HG03097 (cell line): ENCODE data around the gene CDH8.
"Not testable (repeated sequence)": the region's sequence is repeated elsewhere in the genome, so short reads cannot be mapped to it uniquely, and the experiment has no call there.

Source experiments
- ATAC-seq: cut with Tn5 transposase; IDR thresholded peaks from one replicate; pipeline ENCODE4 v1.9.1; 2021; ENCODE audit not compliant: unreplicated experiment, low FRiP score

Gene CDH8

DNA sequence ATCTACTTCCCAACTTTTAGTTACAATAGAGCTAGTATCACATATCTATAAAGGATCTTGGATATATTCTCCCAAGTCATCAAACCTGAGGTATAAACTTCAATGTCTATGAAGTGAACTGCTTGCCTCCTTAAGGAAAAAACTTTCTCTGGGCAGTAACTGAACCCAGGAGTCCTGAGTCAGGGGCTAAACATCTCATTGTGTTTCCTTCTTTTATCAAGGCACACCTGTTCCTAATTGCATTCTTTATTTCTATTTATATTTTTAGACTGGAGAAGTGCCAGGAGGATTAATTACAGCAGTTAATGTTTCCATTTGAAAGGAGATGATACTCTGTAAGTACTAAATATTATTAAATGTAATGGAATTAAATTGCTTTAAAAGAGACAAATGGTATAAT, 98.6 kb downstream of the CDH8 start:
- ATAC-seq: no peak

DNA sequence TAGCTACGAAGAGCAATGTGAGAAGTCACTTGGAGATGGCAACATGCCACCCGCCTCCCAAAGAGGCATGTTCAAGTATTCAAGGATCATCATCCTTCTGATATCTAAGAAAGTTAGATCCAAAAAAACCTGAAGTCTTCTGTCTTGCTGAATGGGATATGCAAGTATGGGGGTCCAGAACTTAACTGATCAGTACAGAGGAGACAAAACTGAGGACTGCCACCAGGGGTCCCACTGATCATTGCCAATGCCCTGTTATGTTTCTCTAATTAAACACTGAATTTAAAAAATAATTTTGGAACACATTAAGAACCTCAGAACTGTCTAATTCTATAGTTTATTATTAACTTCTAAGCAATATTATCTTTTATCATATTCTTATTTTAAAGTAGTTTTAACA, 99.7 kb downstream of the CDH8 start:
- no peak for ATAC-seq

DNA sequence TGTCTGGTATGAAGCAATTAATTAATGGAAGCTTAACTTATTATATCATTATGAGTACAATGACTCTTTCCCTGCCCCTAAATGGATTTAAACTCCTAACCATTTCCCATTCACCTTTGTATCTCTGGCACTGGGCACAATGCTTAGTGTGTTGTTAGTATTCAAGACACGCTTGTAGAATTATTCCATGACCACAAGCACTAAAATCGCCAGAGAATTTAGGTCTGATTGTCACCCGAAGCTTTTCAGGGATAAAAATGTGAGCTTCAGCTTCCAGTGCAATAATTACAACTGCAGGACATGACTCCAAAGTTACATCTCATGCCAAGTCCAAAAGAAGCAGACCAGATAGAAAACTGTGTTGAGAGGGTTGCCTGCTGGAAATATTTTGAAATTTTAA, 101.6 kb downstream of the CDH8 start:
- no peak for ATAC-seq

DNA sequence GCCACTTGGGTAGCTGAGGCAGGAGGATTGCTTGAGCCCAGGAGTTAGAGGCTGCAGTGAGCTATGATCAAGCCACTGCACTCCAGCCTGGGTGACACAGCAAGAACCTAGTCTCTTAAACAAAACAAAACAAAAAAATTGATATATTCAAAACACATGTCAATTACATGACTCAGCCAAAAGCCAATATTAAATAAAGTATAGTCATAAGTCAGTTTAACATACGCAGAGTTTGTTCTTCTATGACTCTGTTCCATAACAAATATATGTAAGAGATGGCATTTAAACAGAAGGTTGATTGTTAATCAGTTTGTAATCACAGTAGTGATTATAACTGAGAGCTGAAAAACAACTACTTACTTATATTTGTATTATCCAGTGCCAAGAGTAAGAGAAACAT, 106.5 kb downstream of the CDH8 start:
- ATAC-seq: no peak

DNA sequence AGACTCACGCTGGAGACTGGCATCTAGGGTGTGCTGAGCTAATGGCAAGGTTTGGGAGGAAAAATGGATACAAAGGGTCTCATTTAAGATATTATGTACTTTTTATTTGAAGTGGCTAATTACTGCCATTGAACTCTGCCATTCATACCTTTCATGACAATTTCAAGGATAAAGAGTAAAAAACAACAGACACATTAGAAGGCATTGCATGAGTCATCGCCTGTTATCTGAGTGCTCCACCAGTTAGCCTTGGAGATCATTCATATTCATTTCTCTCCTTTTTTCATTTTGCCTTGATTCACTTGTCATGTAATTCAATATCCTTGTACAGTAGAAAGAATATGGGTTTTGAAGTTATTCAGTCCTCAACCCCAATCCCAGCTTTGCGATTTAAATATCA, 109.5 kb downstream of the CDH8 start:
- ATAC-seq: no peak

DNA sequence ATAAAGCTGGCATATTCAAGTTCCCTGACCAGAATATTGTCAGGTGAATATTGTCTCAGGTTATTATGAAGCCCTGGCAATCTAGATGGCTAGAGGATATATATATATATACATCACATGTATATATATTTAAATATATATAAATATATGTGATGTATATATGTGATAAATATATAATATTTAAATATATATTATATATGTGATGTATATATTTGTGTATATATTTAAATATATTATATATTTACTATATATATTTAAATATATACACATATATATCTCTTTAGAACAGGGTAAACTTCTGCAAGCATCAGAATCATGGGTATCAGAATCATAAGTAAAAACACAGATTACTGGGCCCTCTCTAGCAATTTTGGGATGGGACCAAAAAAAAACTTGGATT, 112.6 kb downstream of the CDH8 start:
- ATAC-seq: no peak

DNA sequence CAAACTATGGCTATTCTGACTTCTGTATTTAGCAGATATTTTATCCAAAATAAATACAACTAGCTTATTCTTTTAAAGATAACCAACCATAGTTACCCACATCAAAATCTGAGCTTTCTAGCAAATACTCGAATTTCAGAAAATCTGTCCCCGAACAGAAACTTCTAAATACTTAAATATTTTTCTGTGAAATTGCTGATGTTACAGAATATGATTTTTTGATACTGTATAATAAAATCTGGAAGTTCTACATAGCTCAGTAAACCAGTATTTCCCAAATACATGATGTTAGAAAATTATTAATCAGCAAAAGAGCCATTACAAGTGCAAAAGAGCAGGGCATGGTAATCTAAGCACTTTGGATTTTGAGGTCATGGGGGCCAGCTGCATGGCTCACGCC, 114.9 kb downstream of the CDH8 start:
- no peak for ATAC-seq

DNA sequence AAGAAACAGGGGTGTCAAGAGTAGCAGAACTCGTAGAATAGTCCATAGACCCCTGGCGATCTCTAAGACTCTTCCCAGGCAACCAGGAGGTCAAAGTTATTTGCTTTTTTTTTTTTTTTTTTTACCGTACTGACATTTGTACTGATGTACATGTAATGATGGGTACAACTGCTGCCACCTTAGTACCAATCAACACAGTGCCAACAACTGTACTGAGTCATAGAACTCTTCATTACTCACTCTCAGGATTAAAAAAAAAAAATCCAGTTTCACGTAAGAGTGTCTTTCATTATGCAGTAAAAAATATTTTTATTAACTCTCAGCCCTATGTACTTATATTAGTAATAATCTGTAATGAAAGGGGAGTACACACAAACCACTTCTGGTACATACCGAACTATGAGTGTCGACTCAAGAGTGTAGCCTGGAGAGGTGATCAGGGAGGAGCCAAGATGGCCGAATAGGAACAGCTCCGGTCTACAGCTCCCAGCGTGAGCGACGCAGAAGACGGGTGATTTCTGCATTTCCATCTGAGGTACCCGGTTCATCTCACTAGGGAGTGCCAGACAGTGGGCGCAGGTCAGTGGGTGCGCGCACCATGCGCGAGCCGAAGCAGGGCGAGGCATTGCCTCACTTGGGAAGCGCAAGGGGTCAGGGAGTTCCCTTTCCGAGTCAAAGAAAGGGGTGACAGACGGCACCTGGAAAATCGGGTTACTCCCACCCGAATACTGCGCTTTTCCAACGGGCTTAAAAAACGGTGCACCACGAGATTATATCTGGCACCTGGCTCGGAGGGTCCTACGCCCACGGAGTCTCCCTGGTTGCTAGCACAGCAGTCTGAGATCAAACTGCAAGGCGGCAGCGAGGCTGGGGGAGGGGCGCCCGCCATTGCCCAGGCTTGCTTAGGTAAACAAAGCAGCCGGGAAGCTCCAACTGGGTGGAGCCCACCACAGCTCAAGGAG, 118.1 kb downstream of the CDH8 start:
- ATAC-seq: not testable (repeated sequence)

DNA sequence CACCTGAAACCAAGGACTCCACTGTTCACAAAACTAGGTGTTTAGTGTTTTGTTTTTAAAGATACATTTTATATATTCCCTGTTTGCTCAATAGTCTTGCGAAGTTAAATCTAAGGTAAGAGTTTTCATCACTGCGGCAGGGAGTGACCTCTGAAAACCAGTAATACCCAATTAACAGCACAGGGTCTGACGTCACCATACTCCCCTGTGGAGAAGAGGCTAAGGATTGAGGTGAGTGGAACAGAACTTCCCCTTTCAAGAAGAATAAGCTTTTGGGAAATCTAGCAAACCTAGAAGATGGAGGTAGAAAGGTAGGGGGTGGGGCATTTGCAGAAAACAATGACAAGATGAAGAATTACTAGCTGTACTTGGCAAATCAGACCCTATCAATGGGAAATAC, 120.7 kb downstream of the CDH8 start:
- no peak for ATAC-seq

DNA sequence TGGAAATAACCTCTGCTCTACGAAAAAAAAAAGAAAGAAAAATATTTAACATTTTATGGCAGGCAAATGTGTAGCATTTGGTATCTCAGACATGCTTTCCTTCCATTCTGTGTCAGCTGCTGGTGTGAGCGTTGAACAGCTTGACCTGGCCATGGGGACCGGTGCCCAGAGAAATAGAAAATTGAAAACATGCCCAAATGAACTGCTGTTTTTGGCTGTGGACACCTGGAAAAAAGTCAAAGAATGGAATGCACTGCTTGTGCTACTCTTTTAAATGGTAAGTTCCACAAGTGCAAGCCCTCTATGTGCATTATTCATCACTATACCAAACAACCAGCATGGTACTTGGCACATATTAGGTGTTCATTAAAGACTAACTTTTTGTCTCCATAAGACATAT, 127.2 kb downstream of the CDH8 start:
- no peak for ATAC-seq

DNA sequence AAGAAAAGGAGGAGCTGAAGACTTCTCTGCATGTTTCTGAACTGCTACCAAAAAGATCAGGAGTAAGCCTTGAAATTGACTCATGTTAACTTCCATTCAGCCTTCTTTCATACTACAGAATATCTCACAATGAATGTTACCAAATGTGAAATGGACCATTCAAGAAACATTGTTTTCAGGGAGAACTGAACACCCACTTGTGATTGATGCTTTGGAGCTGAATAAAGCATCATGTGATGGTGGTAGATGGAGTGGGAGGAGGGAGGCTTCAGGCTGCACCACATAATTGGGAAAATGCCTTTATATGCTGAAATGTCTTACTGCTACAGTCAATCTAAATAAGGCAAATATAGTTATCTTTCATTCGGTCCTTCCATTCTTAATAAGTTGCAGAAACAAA, 127.8 kb downstream of the CDH8 start:
- ATAC-seq: no peak

DNA sequence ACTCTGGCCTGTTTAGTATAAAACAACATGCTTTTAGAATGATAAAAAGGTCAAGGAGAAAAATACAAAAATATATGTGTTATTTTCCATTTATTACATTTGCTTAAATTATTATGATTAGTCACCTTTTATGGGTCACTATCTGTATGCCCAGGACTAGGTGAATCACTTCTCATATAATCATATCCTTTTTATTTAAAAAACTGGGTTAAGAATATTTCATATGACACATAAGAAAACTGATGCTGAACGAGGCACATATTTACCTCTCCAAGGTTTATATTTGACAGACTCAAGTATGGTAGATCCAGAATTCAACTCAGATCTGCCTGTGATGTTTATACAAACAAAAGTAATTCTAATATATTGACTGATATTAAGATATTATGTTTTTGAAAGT, 134.5 kb downstream of the CDH8 start:
- ATAC-seq: no peak

DNA sequence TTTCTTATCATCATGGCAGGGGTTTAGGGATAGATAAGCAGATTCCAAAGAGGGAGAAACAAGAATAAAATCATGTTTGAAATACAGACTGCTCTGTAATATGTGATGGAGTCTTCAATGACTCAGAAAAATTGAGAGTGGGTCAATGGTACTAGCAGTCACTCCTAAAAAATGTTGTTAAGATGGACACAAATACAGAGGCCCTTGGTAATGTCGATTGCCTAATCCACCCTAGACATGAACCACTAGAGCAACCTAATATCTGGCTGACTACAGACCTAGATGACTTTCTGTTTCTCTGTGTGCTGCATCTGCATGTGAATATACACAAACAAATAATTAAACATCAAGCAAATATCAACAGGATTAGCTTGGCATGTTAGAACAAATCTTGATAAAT, 135.8 kb downstream of the CDH8 start:
- ATAC-seq: no peak

DNA sequence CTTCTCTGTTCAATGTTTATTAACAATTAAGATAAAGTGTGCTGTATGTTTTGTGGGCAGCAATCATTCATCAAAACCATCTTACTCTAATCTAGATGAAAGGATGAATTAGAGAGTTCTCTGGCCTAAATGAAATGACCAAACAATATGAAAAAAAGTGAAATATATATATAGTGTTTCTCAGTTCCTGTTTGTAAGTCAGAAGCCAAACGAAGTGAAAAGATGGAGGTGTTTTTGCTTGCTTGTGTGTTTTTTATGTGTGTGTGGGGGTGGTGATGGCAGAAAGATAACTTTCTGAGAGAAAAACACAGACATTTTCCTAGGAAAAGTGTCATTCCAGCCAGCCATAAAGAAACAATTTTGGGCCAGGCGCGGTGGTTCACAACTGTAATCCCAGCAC, 138.6 kb downstream of the CDH8 start:
- ATAC-seq: no peak

DNA sequence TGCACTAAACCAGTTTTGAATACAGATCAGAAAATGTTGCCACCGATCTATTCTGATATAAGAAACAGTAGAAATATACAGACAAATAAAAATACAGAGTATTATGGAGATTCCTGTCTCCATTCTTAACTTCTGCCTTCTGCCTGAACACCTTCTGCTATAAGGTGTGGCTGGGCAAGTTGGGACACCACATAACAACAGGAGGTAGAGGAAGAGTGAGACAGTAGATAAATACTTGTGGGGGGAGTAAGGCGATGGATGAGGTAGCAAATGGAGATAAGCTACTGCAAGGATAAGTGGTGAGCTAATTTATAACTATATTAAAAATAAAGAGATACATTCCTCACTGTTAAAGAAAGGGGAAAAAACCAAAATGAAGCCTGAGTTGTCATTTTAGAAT, 143.7 kb downstream of the CDH8 start:
- no peak for ATAC-seq

DNA sequence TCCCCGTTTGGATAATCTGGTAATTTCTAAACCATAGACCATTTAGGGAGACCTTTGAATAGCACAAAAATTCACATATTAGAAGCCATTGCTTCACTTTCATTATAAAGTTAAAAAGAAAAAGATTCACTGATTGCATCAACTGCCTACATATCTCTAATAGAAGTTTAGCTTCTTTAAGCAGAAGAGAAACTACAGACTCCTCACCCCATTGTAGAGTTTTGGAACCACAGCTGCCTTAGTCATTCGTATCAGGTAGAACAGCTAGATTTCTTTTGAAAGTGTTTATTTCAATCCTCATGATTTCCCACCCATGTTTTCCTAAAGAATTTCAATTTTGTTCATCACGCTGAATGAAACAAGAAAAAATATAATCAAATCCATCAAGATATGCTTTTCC, 144.8 kb downstream of the CDH8 start:
- no peak for ATAC-seq

DNA sequence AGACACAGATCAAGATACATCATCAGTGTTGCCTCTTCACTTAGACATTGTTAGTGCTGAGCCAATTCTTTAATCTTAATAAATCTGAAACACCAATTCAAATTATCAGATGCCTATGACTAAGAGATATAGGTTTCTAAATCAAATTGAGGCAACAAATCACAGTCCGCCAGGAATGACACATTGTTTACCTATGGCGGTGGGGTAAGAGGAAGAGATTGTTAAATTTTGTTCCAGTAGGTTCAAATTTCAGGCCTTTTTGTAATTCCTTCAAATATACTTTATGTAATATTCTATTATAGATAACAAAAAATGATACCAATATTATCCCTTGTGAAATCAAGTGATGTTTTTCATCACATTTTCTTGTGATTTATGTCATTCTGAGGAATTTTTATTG, 145.9 kb downstream of the CDH8 start:
- ATAC-seq: no peak

DNA sequence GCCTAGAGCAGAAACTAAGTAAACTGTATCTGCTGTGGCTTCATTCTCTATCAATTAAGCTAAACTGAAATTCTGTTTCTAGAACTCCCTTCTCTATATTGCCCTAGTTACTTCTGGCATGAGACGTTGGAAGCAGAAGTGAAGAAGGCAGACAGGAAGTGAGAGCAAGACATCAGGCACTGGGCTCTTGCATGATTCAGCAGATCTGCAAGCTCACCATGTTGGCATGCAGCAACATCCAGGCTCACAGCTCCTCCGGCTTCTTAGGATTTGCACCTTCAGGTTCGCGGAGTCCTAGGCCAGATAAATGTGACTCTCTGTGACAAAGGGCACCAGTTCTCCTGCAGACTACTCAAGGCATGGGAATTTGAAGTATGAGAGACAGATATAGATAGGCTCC, 148.3 kb downstream of the CDH8 start:
- no peak for ATAC-seq

DNA sequence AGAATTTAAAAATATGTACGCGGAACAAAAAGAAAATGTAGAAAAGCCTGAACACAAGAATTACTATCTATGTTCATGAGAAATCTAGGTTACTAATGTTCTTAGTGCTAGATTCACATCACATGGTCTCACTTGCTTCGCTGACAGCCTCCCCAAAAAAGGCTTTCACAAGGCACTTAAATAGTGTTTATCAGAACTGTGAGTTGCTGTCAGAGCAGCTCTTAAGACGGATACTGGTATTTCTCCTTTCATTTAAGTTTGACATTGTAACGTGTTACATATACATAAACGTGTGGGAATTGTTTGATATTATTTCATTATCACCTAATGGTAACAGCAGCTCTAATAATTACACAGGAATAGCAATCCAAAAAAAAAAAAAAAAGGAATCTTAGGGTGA, 150.9 kb downstream of the CDH8 start:
- ATAC-seq: no peak

DNA sequence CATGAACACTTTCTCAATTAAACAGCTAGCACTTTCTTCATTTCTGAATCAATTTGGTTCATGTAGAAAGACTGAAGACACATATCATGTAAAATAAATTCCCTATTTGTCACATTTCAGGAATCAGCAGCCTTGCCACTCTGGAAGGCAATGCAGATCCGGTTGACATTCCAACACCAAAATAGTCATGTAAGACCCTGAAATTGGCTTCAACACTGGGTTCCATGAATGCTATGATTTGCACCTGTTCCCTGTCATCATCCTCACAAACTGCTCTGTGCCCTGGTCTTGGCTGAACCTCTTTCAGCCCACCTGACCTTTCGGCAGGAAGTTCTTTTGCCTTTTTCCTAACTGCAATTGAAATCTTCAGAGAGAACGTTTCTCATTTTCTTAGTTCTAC, 156.9 kb downstream of the CDH8 start:
- no peak for ATAC-seq

DNA sequence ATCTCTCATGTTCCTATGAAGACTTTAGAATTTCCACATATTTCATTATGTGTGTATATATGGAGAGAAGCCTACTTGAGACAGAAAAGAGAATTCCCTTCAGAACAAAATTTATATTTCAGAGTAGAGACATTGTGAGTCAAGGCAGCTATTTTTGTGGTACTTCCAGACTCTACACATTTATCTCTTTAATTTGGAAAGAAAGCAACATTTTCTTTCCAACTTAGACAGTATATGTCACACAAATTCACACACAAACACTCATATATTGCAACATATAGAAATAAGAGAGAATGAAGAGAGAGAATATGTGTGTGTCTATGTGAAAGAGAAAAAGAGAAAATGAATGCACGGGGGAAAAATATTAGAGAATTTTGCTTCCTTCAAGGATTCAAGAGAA, 158.8 kb downstream of the CDH8 start:
- ATAC-seq: no peak

DNA sequence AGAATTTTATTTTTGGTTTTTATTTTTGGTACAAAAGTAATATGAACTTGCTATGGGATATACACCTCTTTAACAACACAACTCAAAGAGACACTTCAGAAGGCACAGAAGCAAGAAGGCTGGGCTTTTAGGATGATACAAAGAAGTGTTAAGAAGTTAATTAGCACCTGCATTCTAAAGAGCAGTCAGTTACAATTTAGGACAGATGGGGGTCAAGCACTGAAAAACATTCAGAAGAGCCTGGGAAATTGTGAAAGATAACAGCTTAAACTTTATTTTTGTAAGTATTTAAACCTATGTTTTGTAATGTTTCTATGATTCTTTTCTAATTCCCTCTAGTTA, 163.5 kb downstream of the CDH8 start:
- ATAC-seq: no peak
